Lung microvascular endothelial cell (primary cell): ENCODE measurements around the gene PEX26. TPM values are rescaled to one million over a fixed set of nuclear protein-coding genes. Genes with fewer than 3 reads are reported as not detected.

Experiments used
- total RNA-seq: library from RNA; depleted of rRNA; stranded (reverse); fragments of >200 nt; gene quantifications from 2 replicates; pipeline ENCODE4 v1.2.1, GENCODE V29; 2014

Gene PEX26
- total RNA-seq, 1 donor from 2014 or later: 13.3 TPM

Other genes with a start within 250 kb of the PEX26 start
- 13.9 and 29.0 TPM in 2 replicates for gene MICAL3, start 53.4 kb upstream of the PEX26 start, total RNA-seq
- gene TUBA8, start 32.8 kb downstream of the PEX26 start, total RNA-seq: 0.20 and 0.65 TPM in 2 replicates
- 3.8 and 8.3 TPM in 2 replicates for gene USP18, start 72.2 kb downstream of the PEX26 start, total RNA-seq